ENCODE data around the gene YTHDF1.
A peak's percentile ranks its signal among the peaks of the same experiment; 100 is the strongest.
"Not testable (repeated sequence)": the region's sequence is repeated elsewhere in the genome, so short reads cannot be mapped to it uniquely, and the experiment has no call there.

YTHDF1 gene

DNA sequence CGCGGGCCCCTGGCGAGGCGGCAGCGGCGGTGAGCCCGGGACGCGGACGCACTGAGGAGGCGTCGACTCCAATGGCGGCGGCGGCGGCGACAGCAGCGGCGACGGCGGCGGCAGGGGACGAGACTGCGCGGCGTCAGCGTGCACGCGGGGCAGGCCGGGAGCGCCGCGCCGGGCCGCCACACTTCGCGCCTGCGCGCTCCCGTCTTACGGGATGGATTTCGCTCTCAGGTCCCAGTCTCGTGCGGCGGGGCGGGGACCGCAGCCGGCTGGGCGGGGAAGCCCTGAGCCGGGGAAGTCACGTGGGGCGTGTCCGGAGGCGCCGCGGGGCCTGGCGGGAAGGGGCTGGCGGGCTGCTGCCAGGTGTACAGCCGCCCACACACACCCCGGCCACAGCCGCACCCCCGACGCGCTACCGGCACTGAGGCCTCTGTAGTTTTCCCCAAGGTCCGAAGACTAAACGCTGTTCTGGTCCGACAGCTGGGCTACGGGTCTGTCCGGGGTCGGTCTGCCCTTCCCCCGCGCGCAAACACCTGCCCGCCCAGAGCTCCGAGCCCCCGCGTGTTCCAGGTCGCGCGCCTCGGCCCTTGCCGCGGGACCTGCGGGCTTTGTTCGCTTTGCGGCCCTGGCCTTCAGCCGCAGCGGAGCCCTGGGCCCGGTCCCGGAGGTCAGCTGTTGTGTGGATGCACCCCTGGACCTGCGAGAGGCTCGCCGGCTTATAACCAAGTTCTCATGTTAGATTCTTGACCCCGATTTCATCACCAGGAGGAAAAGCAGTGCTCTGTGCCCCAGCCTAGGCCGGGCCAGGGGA lies at the start of gene YTHDF1:
Gene YTHDF1, minus strand, starts transcription at position 91 of the 808 bp plus-strand sequence. CDS start 239 bp downstream, outside the sequence.
- DNase-seq = peak; percentile 96

DNA sequence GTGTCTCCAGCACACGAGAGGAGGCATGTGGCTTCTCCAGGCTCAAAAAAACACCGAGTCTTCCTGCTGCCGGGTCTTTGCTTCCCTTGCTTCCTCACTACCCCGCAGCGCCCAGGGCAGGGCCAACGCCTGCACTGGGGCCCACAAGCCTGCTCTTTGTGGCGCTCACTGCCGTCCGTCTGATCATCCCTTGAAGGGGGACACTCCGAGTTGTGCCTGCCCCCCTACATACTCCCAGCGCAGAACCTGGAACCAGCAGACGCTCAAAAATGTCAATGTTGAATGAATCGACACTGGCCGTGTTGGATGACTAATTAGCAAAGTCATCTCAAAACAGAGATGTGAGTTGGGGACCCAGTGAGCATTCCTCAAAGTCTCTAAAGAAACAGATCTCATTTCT lies 48.6 kb upstream of the YTHDF1 start:
- no peak for DNase-seq

DNA sequence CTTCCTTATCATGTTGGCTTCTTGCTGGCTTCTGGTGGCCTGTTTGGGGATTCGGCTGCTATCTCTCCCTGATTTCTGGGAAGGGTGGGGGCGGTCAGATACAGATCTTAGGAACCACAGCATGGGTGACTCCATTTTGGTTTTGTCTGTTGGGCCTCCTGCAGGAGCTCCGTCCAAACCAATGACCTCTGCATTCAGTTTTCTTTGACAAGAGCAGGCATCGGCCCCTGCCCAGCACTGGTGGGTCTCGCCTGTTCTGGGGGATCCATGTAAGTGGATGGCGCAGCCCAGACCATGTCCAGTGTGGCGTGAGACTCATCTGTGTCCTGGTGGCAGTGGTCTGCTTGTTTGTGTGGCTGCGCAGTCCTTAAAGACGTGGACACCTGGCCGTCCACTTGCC lies 48.1 kb upstream of the YTHDF1 start:
- no peak for DNase-seq

DNA sequence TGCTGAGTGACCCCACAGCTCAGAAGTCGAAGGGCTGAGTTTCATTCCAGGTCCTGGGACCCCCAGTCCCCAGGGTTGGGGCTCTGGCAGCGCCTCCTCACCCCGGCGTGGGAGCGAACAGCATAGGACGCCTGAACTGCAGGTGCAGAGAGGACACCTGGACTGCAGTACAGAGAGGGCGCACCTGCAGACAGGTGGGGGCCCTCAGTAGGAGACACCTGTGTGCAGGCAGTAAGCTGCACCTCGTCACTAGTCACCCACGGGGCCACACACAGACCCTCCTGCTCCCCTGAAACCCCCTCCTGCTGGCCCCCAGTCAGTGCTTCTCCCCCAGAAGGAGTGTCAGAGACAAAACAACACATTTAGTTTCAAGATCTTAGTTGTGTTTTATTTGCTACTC lies 46.9 kb upstream of the YTHDF1 start:
- peak; percentile 21 for DNase-seq

DNA sequence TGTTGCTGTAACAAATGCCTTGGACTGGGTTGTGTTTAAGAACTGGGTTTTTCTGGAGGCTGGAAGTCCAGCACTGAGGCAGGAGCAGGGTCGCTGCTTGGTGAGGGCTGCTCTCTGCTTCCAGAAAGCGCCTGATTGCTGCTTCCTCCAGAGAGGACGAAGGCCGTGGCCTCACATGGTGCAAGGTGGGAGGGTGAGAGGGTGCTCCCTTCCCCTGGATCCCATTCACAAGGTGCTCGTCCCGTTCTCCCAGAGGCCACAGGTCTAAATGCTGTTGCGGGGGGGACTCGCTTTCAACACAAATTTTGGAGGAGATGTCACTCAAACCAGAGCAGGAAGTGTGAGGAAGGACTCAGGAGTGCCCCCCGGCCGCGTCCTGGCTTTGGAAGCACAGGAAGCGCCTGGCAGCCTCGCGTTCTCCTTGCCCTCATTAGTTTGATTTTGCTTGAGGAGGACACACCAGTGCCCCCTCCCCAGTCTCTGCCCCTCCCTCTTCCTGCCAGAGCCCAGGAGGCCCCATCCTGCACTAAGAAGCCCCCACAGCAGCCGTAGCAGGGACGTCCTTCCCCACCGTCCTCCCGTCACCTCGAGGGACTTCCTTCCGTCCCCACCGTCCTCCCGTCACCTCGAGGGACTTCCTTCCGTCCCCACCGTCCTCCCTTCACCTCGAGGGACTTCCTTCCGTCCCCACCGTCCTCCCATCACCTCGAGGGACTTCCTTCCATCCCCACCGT lies 46.0 kb upstream of the YTHDF1 start:
- DNase-seq = no peak

DNA sequence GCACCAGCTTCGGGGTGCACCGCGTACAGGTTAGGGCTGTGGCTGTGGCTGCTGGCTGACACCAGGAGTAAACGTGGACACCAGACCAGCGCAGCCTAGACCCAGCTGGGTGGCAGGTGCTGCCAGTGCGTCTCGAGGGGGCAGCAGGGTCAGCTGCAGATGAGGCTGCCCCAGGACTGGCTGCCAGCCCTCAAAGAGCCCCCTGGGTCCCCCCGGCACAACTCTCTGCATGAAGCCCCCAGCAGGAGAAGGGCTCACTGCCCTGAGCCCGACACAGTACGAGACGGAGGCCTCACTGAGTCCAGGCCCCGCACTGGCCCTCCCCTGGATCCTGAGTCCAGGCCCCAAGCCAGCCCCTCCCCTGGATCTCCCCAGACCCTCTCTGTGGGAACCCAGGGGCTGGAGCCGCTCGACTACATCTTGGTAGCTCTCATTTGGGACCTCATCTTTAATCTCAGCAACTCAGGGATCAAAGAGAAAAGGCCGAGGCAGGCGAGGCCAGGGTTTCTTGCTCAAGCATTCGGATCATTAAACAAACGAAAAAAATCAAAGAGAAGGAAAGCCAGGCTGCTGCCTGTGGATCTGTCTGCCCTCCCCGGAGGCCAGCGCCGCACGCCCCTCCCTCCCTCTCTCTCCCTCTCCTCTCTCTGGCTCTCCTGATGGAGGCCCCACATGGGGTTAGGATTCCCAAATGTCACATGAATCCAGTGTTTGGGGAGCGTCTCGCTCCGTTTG lies 45.3 kb upstream of the YTHDF1 start:
- no peak for DNase-seq

DNA sequence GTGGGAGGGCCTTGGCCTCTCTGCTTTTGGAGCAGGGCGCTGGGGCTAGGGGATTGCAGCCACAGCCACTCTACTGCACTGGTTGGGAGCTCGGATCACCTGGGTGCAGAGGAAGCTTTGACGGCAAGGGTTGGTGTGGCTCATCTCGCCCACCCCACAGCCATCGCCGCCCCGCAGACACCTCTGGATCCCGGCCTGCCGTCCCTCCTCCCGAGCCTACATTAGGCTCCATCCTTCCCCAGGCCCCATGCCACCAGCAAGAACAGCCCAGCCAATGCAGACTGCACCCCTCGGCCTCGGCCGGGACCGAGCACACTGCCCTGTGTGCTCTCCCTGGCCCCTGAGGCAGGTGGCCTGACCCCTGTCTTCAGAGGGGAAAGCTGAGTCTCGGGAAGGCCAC lies 44.6 kb upstream of the YTHDF1 start:
- DNase-seq = no peak

DNA sequence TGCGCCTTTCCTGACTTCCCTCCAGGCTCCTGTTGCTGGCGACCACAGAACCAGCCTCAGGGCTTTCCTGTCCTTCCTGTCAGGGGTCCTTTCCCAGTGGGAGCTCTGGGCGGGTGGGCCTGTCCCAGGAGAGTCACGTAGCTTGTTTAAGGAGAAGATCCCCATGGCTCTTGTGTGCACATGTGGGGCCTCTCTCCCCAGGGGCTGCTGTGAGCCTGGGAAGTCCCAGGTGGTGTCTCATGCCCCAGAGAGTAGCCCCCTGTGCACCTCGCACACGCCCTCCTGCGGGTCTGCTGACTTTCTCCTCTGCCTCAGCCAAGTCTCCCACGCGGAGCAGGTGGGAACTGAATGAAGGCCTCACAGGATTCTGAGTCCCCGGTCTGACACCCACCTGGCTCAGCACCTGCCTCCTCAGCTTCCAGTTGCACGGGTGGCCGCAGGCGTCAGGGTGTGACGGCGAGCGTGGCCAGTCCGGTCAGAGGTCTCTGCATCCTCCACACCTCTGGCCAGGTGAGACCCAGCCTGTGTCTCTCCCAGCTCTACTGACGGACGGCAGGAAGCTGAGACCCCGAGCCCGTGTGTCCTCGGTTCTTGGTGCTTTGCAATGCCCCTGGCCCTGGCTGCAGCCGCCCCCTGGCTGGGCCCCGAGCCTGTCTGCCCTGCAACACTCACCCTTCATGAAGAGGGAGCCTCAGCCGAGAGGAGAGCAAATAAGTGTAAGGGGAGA lies 44.0 kb upstream of the YTHDF1 start:
- DNase-seq = no peak

DNA sequence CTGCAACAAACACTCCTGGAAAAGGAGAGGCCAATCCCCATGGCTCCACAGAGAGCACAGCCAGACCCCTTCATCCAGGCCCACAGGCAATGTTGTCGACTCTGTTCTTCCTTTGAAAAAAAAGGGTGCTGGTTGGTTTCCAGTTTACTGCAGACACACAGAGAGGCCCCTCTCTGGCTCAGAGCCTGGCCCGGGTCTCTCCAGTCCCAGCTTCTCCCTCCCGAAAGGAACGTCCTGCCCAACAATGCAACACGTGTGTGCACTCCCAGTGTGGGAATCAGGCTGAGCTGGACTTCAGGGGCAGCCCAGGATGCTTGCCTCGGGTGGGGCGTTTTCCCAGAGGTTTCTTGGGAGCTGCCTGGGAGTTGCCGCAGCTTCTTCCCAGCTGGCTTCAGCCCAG lies 42.9 kb upstream of the YTHDF1 start:
- no peak for DNase-seq

DNA sequence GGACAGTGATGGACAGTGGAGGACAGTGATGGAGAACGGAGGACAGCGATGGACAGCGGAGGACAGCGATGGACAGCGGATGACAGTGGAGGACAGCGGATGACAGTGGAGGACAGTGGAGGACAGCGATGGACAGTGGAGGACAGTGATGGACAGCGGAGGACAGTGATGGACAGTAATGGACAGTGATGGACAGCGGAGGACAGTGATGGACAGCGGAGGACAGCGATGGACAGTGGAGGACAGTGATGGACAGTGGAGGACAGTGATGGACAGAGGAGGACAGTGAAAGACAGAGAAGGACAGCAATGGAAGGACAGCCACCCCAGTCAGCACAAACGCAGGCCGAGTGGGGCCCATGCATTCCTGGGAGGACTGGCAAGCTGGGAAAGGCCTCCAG lies 41.7 kb upstream of the YTHDF1 start:
- no peak for DNase-seq

DNA sequence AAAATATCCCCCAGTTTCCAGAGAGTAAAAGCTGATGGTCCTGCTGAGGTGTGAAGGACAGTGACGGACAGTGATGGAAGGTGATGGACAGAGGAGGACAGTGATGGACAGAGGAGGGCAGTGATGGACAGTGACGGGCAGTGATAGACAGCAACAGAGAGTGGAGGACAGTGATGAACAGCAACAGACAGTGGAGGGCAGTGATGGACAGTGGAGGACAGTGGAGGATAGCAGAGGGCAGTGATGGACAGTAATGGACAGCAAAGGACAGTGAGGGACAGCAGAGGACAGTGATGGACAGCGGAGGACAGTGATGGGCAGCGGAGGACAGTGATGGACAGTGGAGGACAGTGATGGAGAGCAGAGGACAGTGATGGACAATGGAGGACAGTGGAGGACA lies 41.0 kb upstream of the YTHDF1 start:
- no peak for DNase-seq

DNA sequence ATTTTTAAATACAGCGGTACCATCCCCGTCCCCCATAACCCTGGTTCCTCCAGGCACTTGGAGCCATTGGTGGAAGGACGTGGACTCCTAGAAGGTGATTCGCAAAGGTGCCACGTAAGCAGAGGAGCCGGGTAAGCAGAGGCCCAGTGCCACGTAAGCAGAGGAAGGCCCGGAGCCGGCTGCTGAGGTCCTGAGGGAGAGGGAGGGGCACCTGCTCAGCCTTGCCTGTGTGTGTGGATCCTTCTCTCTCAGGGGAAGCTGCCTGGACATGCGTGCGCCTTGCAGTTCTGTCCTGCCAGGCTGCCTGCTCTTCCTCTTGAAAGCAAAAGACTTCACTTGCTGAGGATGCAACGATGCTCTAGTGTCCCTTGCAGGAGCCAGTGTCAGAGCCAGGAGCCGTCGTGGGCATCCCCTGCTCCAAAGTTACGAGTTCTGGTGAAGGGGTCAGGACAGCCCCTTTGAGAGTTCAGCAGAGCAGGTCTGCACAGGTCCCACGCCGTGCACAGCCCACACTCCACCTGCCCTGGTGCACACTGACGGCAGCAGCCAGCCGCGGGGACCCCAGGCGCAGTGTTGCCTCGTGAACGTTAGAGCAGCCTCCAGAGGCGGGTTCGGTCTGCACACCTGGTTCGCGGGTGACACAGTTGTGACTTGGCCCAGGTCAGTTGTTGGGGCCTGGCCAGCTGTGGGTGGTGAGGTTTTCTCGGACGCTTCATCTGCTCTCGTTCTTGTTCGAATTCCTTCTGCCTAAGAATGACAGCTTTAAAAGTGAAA lies 40.2 kb upstream of the YTHDF1 start:
- DNase-seq = no peak

DNA sequence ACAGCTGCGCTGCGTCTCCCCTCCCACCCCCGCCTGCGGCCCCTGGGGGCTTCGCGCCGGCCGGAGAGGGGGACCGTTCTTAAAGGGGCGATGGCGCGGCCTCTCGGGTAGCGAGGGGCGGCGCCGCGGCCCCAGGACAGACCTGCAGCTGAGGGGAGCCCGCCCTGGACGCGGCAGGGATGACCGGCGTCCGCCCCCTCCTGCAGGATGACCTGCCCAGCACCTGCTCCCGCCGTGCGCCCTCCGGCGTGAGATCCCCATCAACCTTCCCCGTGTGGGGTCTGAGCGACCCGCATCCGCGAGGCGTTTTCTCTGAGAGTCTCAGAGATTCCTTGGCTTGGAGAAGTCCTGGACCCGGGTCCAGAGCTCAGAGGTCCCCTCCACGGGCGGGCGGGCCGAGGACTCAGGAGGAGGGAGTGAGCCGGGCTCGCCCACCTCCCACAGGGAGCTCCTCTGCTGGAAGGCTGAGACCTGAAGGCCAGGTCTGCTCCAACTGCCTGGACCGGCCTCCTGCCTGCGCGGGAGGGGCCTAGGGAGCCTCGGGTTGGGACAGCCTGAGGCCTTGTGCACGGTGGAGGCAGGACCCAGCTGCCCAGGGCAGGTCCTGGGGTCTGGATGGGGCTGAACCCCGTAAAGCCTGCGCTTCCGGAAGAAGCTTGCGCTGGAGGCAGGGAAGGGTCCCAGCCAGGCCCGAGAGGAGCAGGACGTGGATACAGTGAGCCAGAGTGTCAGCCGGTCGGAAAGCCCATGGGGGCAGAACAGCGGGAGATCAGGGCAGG lies 38.9 kb upstream of the YTHDF1 start:
- no peak for DNase-seq

DNA sequence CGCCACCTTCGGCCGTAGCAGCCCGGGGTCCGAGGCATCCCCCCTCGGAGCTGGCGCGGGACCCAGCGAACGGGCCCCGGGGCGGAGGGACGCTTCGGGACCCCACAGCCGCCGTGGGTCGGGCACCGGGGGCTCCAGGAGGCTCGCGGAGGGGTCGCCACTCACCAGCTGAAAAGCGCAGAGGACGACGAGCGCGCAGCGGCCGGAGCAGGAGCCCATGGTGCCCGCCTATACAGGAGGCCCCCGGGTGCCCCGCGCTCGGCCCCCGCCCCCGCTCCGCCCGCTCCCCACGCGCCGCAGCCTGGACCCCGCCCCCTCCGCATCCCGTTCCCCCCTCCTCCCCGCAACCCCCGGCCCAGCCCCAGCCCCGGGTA lies 38.3 kb upstream of the YTHDF1 start, which contains the start of gene NKAIN4:
Gene NKAIN4, minus strand, starts transcription at position 232 of the 374 bp plus-strand sequence. Its CDS starts 13 bp downstream, at position 219.
- DNase-seq = no peak

DNA sequence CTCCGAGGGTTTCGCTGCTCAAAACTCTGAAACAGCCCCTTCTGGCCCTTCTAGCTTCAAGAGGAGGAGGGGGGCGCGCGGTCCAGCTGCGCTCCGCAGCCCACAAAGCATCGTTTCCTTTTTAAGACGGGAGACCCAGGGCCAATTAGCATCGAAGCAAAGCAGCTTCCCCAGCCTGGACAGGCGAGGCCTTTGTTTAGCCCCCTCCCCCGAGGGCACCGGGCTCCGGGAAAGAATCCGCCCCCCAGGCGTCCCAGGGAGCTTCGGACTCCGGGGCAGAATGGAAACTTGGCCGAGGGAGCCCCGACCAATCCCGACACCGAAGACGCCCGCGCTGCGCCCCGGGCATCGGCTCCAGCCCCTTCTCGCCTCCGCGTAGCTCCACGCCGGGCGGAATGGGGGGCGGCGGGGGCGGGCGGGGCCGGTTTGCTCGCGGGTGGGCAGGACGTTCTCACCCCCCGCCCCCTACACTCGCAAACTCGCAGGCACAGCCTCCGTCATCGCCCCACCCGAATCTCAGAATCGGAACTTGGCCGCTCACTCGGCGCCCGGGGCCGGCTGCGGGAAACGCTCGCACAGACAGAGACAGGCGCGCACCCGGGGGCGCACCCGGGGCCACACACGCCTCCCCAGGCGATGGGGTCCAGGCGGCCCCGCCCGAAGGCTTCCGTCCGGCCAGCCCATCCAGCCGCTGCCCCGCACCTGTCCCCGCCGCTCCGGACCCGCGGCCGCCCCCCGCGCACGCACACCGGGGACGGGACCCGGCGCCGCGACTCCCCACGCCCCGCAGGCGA lies 37.7 kb upstream of the YTHDF1 start:
- DNase-seq = no peak

DNA sequence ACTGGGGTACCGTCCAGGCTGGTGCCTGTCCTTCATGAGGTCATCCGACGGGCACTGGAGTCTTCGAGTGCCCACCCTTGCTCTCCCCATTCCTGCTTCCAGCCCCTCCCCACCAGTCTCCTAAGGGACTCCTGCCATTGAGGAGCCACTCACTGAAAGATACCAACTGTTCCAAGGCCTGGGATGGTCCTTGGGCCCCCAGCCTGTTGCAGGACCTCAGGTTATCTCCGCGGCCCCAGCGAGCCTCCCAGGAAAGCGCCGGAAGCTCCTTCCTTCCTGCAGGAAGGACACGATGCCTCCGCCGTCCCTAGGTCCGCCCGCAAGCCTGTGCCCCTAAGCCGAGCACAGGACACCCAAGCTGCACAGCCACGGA lies 37.1 kb upstream of the YTHDF1 start:
- DNase-seq = no peak

DNA sequence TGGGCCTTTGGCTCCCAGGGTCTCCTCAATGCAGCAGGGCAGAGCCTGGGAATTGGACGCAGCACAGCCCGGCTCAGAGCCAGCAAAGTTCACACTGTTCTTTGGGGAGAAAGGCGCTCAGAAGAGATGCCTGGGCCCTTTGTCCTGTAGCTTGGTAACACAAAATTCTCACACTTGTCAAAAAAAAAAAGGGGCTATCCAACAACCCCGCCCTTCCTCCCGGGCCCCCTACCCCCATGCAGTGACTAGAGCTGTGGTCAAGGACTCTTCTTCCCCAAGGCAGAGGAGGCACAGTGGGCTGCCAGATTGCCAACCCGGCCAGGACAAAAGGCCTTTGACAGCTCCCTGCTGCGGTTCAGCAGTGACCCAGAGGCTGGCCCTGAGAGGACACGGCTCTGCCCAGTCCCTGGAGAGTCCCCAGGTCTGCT lies 36.4 kb upstream of the YTHDF1 start:
- DNase-seq = no peak

DNA sequence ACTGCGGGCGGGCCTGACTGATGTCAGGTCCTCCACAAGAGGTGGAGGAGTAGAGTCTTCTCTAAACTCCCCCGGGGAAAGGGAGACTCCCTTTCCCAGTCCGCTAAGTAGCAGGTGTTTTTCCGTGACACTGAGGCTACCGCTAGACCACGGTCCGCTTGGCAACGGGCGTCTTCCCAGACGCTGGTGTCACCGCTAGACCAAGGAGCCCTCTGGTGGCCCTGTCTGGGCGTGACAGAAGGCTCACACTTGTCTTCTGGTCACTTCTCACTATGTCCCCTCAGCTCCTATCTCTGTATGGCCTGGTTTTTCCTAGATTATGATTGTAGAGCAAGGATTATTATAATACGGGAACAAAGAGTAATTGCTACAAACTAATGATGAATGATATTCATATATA lies 35.4 kb upstream of the YTHDF1 start:
- not testable (repeated sequence) for DNase-seq

DNA sequence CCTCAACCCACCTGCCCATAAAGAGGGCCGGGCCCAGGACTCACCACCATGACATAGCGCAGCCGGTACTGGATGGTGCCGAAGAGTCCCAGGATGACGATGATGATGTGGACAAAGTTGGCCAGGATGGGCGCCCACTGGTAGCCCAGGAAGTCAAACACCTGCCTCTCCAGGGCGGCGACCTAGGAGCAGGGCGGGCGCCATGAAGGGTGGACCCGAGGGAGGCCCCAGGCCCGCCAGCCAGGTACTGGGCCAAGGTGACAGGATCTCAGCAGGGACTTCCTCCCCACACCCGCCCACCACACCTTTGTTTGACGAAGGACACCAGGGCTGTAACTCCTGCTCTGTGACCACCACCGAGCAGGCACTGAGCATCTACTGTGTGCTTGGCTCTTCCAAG lies 34.0 kb upstream of the YTHDF1 start:
- DNase-seq = no peak

DNA sequence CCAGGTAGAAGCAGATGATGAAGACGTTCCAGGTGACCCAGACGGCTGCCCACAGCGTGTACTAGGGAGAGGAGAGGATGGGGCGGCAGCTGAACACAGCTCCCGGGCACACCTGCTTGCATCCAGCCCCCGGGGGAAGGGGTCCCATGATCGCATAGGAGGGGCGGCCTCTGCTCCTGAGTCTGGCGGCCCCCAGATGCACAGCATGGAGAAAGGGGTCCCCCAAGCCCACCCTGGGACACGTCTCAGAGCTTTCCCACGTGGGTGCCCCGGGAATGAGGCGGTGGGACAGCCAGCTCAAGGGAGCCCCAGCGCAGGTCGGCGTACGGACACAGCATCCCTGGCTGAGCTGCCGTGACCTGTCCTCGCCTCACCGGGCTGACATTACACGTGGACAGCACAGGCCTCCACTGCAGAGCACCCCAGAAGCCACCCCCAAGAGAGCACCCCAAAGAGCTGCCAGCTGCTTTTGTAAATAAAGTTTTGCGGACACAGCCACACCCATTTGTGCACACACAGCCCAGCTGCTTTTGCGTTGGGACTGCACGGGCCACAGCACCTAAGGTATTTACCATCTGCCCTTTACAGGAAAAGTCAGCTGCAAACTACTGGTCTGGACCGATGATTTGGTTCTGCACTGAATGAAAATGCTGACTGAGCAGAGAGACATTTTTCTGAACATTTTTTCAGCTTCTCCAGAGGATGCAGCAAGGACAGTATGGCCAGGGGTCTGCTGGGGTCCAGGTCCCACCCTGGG lies 33.1 kb upstream of the YTHDF1 start:
- DNase-seq = no peak
